Sciatic nerve (tissue), 2 donors: ENCODE results near the gene LARGE1. TPM values are rescaled to one million over a fixed set of nuclear protein-coding genes. Genes with fewer than 3 reads are reported as not detected.
"Not testable (repeated sequence)": the region's sequence is repeated elsewhere in the genome, so short reads cannot be mapped to it uniquely, and the experiment has no call there.

Experiments used
- ATAC-seq: fragments of 200-7000 bp; cut with Tn5 transposase; one replicate; pipeline ENCODE4 v1.9.1; 2020; ENCODE audit warnings: mild to moderate bottlenecking, moderate library complexity
- DNase-seq: peaks from one replicate; pipeline ENCODE4 v3.0.0-alpha.2; 2020; ENCODE audit warnings: low spot score
- intact Hi-C: fragments of 100-400 bp; cut with DNase I; formaldehyde crosslinking; loops from one replicate; pipeline ENCODE4 v1.14.2; 2022
- total RNA-seq: library from RNA; stranded (reverse); fragmentation: NEBNext Ultra II Directional; extraction: Animal tissue kit (Norgen Biotek cat#: 25700); gene quantifications from one replicate; pipeline ENCODE4 v1.2.1, GENCODE V29; 2021
- donor health status: DM: no; HTN: no; CAD: no.
- donor health status: DM: no; HTN: no; CAD: no.

The LARGE1 gene
- total RNA-seq, 1 donor from 2014 or later, result 39.4 TPM

- DNase-seq, result no peak
- peak; percentile 64 for ATAC-seq
- intact Hi-C loops, result no loop called here
Measured at GRCh38 chr22:33867118-33867866, 53.0 kb downstream of the LARGE1 start.

- no peak for ATAC-seq
- intact Hi-C loops, result no loop called here
- no peak for DNase-seq
Measured at GRCh38 chr22:33866511-33866910, 53.8 kb downstream of the LARGE1 start.

- intact Hi-C loops, result no loop called here
- no peak for ATAC-seq
- no peak for DNase-seq
Measured at GRCh38 chr22:33865996-33866395, 54.3 kb downstream of the LARGE1 start.

- intact Hi-C loops, result no loop called here
- DNase-seq, result no peak
- ATAC-seq, result no peak
Measured at GRCh38 chr22:33865248-33865647, 55.0 kb downstream of the LARGE1 start.

- intact Hi-C loops, result no loop called here
- ATAC-seq, result peak; percentile 52
- DNase-seq, result no peak
Measured at GRCh38 chr22:33864723-33865130, 55.5 kb downstream of the LARGE1 start.

GRCh38 chr22:33861216-33861875 lies 58.9 kb downstream of the LARGE1 start:
- ATAC-seq, result no peak
- intact Hi-C loops, result no loop called here
- no peak for DNase-seq

GRCh38 chr22:33860386-33860785 lies 59.9 kb downstream of the LARGE1 start:
- no peak for ATAC-seq
- intact Hi-C loops, result no loop called here

GRCh38 chr22:33859311-33859710 lies 61.0 kb downstream of the LARGE1 start:
- ATAC-seq, result no peak
- no peak for DNase-seq
- intact Hi-C loops, result no loop called here

More at GRCh38 chr22:33860386-33860785, 59.9 kb downstream of the LARGE1 start:
- DNase-seq, result no peak

- DNase-seq, ATAC-seq, intact Hi-C loops: not testable (repeated sequence)
Measured at GRCh38 chr22:33858653-33859052, 61.6 kb downstream of the LARGE1 start.

GRCh38 chr22:33857767-33858166 lies 62.5 kb downstream of the LARGE1 start:
- DNase-seq, intact Hi-C loops, ATAC-seq: not testable (repeated sequence)

- ATAC-seq (no peak), DNase-seq (no peak)
- intact Hi-C loops, result no loop called here
Measured at GRCh38 chr22:33854724-33855123, 65.6 kb downstream of the LARGE1 start.

GRCh38 chr22:33853200-33854097 lies 66.8 kb downstream of the LARGE1 start:
- intact Hi-C loops, result no loop called here
- ATAC-seq (peak; percentile 97), DNase-seq (no peak)

GRCh38 chr22:33851821-33852384 lies 68.4 kb downstream of the LARGE1 start:
- no peak for ATAC-seq
- no peak for DNase-seq
- intact Hi-C loops, result no loop called here

- DNase-seq (no peak), ATAC-seq (no peak)
- intact Hi-C loops, result no loop called here
Measured at GRCh38 chr22:33851240-33851639, 69.0 kb downstream of the LARGE1 start.

- intact Hi-C loops, result no loop called here
- no peak for ATAC-seq
- DNase-seq, result no peak
Measured at GRCh38 chr22:33850724-33851123, 69.6 kb downstream of the LARGE1 start.

GRCh38 chr22:33850193-33850592 lies 70.1 kb downstream of the LARGE1 start:
- ATAC-seq (no peak), DNase-seq (no peak)
- intact Hi-C loops, result no loop called here

GRCh38 chr22:33848251-33848650 lies 72.0 kb downstream of the LARGE1 start:
- ATAC-seq, result no peak
- no peak for DNase-seq
- intact Hi-C loops, result no loop called here

- no peak for DNase-seq
- no peak for ATAC-seq
- intact Hi-C loops, result no loop called here
Measured at GRCh38 chr22:33844273-33844672, 76.0 kb downstream of the LARGE1 start.

GRCh38 chr22:33842421-33843094 lies 77.7 kb downstream of the LARGE1 start:
- intact Hi-C loops, result no loop called here
- DNase-seq (no peak), ATAC-seq (no peak)
